Prostate gland (tissue), 2 donors: Measurements from ENCODE around the gene P2RX1.

Source experiments
- CTCF ChIP-seq, 4 experiments: fragments of 200-600 bp in 2 of 4; fragments of 450-650 bp in 2 of 4; sonication (generic) in 2 of 4; IDR thresholded peaks; 1 replicate in 3 of 4; 2 replicates in 1 of 4; pipeline ENCODE4 v1.5.1; 2016 to 2019; ENCODE audit warnings: antibody characterized with exemption in 4 of 4, mild to moderate bottlenecking in 2 of 4, moderate library complexity in 2 of 4
- POLR2A ChIP-seq: fragments of 450-650 bp; IDR thresholded peaks from one replicate; pipeline ENCODE4 v1.6.1; 2016; ENCODE audit warnings: antibody characterized with exemption, mild to moderate bottlenecking
- POLR2AphosphoS5 ChIP-seq: sonication (generic); formaldehyde crosslinking; IDR thresholded peaks from one replicate; pipeline ENCODE4 v1.6.1; 2017; ENCODE audit warnings: antibody characterized with exemption

GRCh38 chr17:3865176-3865575 is 51.1 kb downstream of the P2RX1 start:
- no peak for TF ChIP-seq CTCF (IDR thresholded peaks at IDR 0.05)
- TF ChIP-seq POLR2A = no peak
- TF ChIP-seq POLR2AphosphoS5 = no peak
